OCI-LY7 (cell line): ENCODE data around the gene FBXO17.

Experiments
- CTCF ChIP-seq: fragments of 200-600 bp; sonication (generic); conservative IDR thresholded peaks from 2 replicates; pipeline ENCODE4 v1.5.1; 2014; ENCODE audit warnings: mild to moderate bottlenecking, antibody characterized with exemption, low read length, moderate library complexity, mixed read lengths
- EZH2phosphoT487 ChIP-seq: fragments of 200-600 bp; sonication (generic); IDR thresholded peaks from 2 replicates; pipeline ENCODE4 v1.6.1; 2018; ENCODE audit warnings: low read depth, borderline replicate concordance, mild to moderate bottlenecking, mixed run types, antibody characterized with exemption, low read length, moderate library complexity, mixed read lengths

GRCh38 chr19:38931521-38931793 lies 44.1 kb downstream of the FBXO17 start:
- no peak for TF ChIP-seq CTCF
- no peak for TF ChIP-seq EZH2phosphoT487
